ENCODE data around the gene EIF3L. TPM values are rescaled to one million over a fixed set of nuclear protein-coding genes. Genes with fewer than 3 reads are reported as not detected.
A peak's percentile ranks its signal among the peaks of the same experiment; 100 is the strongest.

The EIF3L gene
- total and polyA plus RNA-seq, 2 of the 8 experiments (the other 6 are each of a cell fraction or from before 2014, with no cell fraction given), result 639 to 886 TPM

GRCh38 chr22:37922191-37922590 is 73.0 kb downstream of the EIF3L start:
- Histone ChIP-seq H3K23me2 (ENCODE audit: low read depth, low read length) (no peaks in the 10 kb centered on the region), H3K4me1 (replicated peaks in 1 of 4; ENCODE audit: control insufficient read depth in 3 of 4, insufficient read depth in 4 of 4, low read length in 3 of 4) (no peaks in the 10 kb centered on the region), H2BK12ac (ENCODE audit: low read depth, low read length) (no peak overlapping the region), H2AFZ (ENCODE audit: low read length) (no peak overlapping the region), H3K9me3 (ENCODE audit: insufficient read depth in 2 of 2, low read depth in 1 of 2, low read length in 1 of 2) (no peaks in the 10 kb centered on the region), H3K56ac (replicated peaks; ENCODE audit: insufficient read length, low read depth, low read length) (no peak overlapping the region), H3K4ac (replicated peaks; ENCODE audit: insufficient read length, low read depth, low read length) (no peak overlapping the region), H3K14ac (ENCODE audit: insufficient read length) (no peak overlapping the region), H2BK20ac (ENCODE audit: low read length) (no peak overlapping the region), H4K5ac (ENCODE audit: insufficient read length, low read depth, low read length) (no peak overlapping the region), H3K79me2 (ENCODE audit: control insufficient read depth in 1 of 2, insufficient read depth in 2 of 2, low read length in 2 of 2) (no peaks in the 10 kb centered on the region), H3K79me1 (ENCODE audit: low read depth, low read length) (no peaks in the 10 kb centered on the region), H3K27ac (ENCODE audit: low read depth, low read length) (no peak overlapping the region), H2BK5ac (ENCODE audit: low read depth, low read length) (no peak overlapping the region), H3K4me2 (ENCODE audit: insufficient read depth in 1 of 2, low read depth in 2 of 2, low read length in 2 of 2) (no peak overlapping the region), H2BK120ac (replicated peaks; ENCODE audit: low read depth, low read length) (no peak overlapping the region), H4K91ac (replicated peaks; ENCODE audit: insufficient read length, low read length) (no peak overlapping the region), H3K9ac (replicated peaks in 1 of 4; ENCODE audit: extremely low read depth in 1 of 4, low read depth in 3 of 4, low read length in 3 of 4) (no peak overlapping the region), H3K36me3 (ENCODE audit: control insufficient read depth in 2 of 4, insufficient read depth in 4 of 4, low read length in 3 of 4) (peaks cover 2 to 22% (median 12%) of the 10 kb centered on the region in 4 experiments; a peak in 6 of 8 replicates), H2BK15ac (ENCODE audit: low read length) (no peak overlapping the region), H3K4me3 (ENCODE audit: extremely low read depth in 1 of 4, insufficient read depth in 2 of 4, low read depth in 3 of 4, low read length in 4 of 4) (no peak overlapping the region), H4K20me1 (replicated peaks in 1 of 2; ENCODE audit: control insufficient read depth in 1 of 2, insufficient read depth in 2 of 2, low read length in 2 of 2) (peaks cover 2 to 3% of the 10 kb centered on the region in 2 experiments), H3K23ac (ENCODE audit: insufficient read length) (no peak overlapping the region), H3K27me3 (replicated peaks in 1 of 4; ENCODE audit: control insufficient read depth in 3 of 4, extremely low read depth in 1 of 4, insufficient read depth in 3 of 4, low read length in 3 of 4) (no peaks in the 10 kb centered on the region), H2AK5ac (ENCODE audit: low read depth, low read length) (no peak overlapping the region), H4K8ac (ENCODE audit: extremely low read depth, insufficient read depth, low read length) (no peak overlapping the region), H3K18ac (ENCODE audit: extremely low read depth, low read length) (no peak overlapping the region)
- 87% methylated on average over 6 of the region's 11 CpGs; no CpG with 5 or more reads in 1 of the 2 experiments for WGBS, 2 experiments (ENCODE audit: extremely low coverage in 1 of 2, insufficient coverage in 1 of 2, insufficient read length in 1 of 2, insufficient replicate concordance in 2 of 2, low coverage in 1 of 2, low lambda C conversion rate in 2 of 2, missing lambda C conversion rate in 1 of 2)
- POLR2A ChIA-PET (ENCODE audit: partially characterized antibody), result no interaction called here
- CTCF ChIA-PET (ENCODE audit: partially characterized antibody), result interaction anchor here (1.2 to 2.9 kb wide), 4 partner anchors 8 to 59 kb away, joined by 3 to 13 read pairs (median 4); no protein-coding TSS in a partner anchor
- TF ChIP-seq CHD1 (IDR thresholded peaks at IDR 0.05; ENCODE audit: low read depth, low read length), result no peak
- TF ChIP-seq, protein P1, sequence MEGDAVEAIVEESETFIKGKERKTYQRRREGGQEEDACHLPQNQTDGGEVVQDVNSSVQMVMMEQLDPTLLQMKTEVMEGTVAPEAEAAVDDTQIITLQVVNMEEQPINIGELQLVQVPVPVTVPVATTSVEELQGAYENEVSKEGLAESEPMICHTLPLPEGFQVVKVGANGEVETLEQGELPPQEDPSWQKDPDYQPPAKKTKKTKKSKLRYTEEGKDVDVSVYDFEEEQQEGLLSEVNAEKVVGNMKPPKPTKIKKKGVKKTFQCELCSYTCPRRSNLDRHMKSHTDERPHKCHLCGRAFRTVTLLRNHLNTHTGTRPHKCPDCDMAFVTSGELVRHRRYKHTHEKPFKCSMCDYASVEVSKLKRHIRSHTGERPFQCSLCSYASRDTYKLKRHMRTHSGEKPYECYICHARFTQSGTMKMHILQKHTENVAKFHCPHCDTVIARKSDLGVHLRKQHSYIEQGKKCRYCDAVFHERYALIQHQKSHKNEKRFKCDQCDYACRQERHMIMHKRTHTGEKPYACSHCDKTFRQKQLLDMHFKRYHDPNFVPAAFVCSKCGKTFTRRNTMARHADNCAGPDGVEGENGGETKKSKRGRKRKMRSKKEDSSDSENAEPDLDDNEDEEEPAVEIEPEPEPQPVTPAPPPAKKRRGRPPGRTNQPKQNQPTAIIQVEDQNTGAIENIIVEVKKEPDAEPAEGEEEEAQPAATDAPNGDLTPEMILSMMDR (IDR thresholded peaks at IDR 0.05; ENCODE audit: control extremely low read depth in 1 of 3, insufficient read depth in 1 of 3, low read depth in 1 of 3, low read length in 3 of 3), result peak in 1 of 3 experiments; percentile 29; a peak in 1 of 4 replicates
- no peak for TF ChIP-seq HDAC6 (IDR thresholded peaks at IDR 0.05; ENCODE audit: low read depth, low read length)
- no peak for TF ChIP-seq JUND (IDR thresholded peaks at IDR 0.05; ENCODE audit: low read length)
- DNase-seq (ENCODE audit: low read depth in 1 of 2, low spot score in 2 of 2) (no peak), FAIRE-seq (no peak)
